Endothelial cell of umbilical vein (primary cell): ENCODE data around the gene ST8SIA1.

ENCODE experiments used
- EZH2 ChIP-seq: IDR thresholded peaks from 2 replicates; pipeline ENCODE4 v1.6.1; 2012; ENCODE audit warnings: borderline replicate concordance, low read depth, mild to moderate bottlenecking, moderate library complexity, low read length, inconsistent platforms; ENCODE audit not compliant: severe bottlenecking
- POLR2A ChIP-seq: IDR thresholded peaks from 2 replicates; pipeline ENCODE4 v1.6.1; 2012; ENCODE audit warnings: low read depth, mild to moderate bottlenecking, control low read depth, low read length
- POLR2AphosphoS5 ChIP-seq: IDR thresholded peaks from 2 replicates; pipeline ENCODE4 v1.6.1; 2012; ENCODE audit warnings: low read depth, mild to moderate bottlenecking, control low read depth, low read length, moderate library complexity; ENCODE audit not compliant: insufficient read depth
- TF ChIP-seq, protein P1 (sequence below): IDR thresholded peaks from 2 replicates; pipeline ENCODE4 v1.6.1; 2011; ENCODE audit not compliant: insufficient read depth, insufficient read length
- TF ChIP-seq, protein P2 (sequence below), 2 donors: IDR thresholded peaks; 1 replicate in 1 of 2; 2 replicates in 1 of 2; pipeline ENCODE4 v1.5.1; 2011; ENCODE audit warnings: low read length in 2 of 2, mild to moderate bottlenecking in 2 of 2, moderate library complexity in 2 of 2, control low read depth in 1 of 2, inconsistent platforms in 1 of 2, low read depth in 1 of 2; ENCODE audit not compliant: insufficient read depth in 1 of 2; ENCODE audit errors: extremely low read depth in 1 of 2

DNA sequence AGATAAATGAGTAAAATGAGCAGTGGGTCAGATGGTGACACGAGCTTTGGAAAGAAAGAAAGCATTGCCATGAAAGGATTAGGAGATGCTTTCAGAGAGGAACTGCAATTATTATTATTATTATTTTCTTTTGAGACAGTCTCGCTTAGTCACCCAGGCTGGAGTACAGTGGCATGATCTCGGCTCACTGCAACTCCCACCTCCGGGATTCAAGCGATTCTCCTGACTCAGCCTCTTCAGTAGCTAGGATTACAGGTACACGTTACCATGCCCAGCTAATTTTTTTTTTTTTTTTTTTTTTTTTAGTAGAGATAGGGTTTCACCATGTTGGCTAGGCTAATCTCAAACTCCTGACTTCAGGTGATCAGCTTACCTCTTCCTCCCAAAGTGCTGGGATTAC, 77.4 kb downstream of the ST8SIA1 start:
- TF ChIP-seq, protein P1, sequence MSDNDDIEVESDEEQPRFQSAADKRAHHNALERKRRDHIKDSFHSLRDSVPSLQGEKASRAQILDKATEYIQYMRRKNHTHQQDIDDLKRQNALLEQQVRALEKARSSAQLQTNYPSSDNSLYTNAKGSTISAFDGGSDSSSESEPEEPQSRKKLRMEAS, result no peak
- TF ChIP-seq, protein P2, sequence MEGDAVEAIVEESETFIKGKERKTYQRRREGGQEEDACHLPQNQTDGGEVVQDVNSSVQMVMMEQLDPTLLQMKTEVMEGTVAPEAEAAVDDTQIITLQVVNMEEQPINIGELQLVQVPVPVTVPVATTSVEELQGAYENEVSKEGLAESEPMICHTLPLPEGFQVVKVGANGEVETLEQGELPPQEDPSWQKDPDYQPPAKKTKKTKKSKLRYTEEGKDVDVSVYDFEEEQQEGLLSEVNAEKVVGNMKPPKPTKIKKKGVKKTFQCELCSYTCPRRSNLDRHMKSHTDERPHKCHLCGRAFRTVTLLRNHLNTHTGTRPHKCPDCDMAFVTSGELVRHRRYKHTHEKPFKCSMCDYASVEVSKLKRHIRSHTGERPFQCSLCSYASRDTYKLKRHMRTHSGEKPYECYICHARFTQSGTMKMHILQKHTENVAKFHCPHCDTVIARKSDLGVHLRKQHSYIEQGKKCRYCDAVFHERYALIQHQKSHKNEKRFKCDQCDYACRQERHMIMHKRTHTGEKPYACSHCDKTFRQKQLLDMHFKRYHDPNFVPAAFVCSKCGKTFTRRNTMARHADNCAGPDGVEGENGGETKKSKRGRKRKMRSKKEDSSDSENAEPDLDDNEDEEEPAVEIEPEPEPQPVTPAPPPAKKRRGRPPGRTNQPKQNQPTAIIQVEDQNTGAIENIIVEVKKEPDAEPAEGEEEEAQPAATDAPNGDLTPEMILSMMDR (IDR thresholded peaks at IDR 0.05; ENCODE audit: extremely low read depth in 1 of 2, insufficient read depth in 1 of 2, low read depth in 1 of 2, low read length in 2 of 2), result no peak
- TF ChIP-seq POLR2A, result no peak
- no peak for TF ChIP-seq EZH2
- no peak for TF ChIP-seq POLR2AphosphoS5
